ENCODE results near the gene GPR63. TPM values are rescaled to one million over a fixed set of nuclear protein-coding genes. Genes with fewer than 3 reads are reported as not detected.

GPR63 gene
- total and polyA plus RNA-seq, 4 donors, result 0.63 to 3.6 (median 1.1) TPM

DNA sequence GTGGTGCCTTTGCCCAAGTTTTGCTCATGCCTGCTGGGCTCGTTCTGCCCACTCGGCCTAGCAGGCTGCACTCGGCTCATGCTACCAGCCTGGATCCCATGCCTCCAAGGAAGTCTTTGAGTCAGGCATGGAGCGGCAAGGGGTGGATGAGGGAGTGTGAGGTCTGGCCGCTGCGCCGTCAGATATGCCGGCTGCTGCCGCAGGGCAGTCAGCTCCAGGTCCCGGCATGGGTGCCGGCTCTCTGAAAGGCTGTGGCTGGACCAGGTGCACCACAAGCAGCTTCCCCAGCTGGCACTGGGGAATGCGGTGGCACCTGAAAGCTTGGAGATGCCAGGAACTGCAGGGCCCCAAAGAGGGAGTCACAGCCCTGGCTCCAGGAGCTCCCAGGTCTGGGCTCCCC is 75.5 kb downstream of the GPR63 start:
- no peak for ATAC-seq (ENCODE audit: low FRiP score)
- intact Hi-C loops (cut with DNase I), result loop anchor here in 1 of 2 donors (5.0 kb wide), 1 partner anchor 219 kb away; no protein-coding TSS in a partner anchor
- DNase-seq, result no peak
- H3K9me3 ChIP-seq (ENCODE audit: control insufficient read depth, low read length), result no peaks in the 10 kb centered on the region
- H3K4me3 ChIP-seq (ENCODE audit: low read length in 2 of 2), result no peak overlapping the region
- H3K36me3 ChIP-seq (ENCODE audit: control insufficient read depth in 1 of 2, insufficient read depth in 2 of 2, low read length in 1 of 2), result no peaks in the 10 kb centered on the region
- WGBS, 2 donors, result 82 to 87% methylated on average over 12 of the region's 12 CpGs
- H3K27me3 ChIP-seq (ENCODE audit: control insufficient read depth in 1 of 2, insufficient read depth in 2 of 2, low read length in 1 of 2), result no peaks in the 10 kb centered on the region
- H3K4me1 ChIP-seq (ENCODE audit: control insufficient read depth in 1 of 2, insufficient read depth in 2 of 2, low read length in 2 of 2), result peaks cover 0 to 2% of the 10 kb centered on the region in 2 donors
- no peak overlapping the region for H3K27ac ChIP-seq (ENCODE audit: low read depth in 1 of 2, low read length in 2 of 2)

DNA sequence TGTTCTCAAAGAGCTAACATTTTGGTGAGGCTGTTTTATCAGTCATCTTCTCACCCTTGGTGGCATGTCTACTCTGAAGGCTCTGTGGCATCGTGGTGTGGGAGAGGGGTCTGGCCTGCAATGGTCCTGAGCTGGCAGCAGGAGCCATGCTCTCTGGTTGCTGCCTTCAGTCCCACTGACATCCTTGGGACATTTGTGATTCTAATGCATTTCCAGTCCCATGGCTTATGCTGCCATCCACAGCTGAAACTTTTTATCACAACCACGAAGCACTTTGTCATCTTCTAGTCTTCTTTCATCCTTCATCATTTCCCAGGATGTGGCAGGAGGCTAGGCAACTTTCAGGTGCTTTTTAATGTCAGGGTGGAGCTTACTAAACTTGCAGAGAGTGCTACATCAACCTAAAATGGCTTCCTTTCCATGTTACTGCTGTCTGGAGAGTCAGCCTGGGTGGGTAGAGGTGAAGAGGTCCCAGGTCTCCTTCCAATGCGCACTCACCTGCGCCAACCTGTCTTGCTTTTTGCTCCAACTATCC is 77.1 kb downstream of the GPR63 start:
- Histone ChIP-seq H3K4me3 (ENCODE audit: low read length in 2 of 2) (no peak overlapping the region), H3K9me3 (ENCODE audit: control insufficient read depth, low read length) (no peaks in the 10 kb centered on the region), H3K36me3 (ENCODE audit: control insufficient read depth in 1 of 2, insufficient read depth in 2 of 2, low read length in 1 of 2) (no peaks in the 10 kb centered on the region), H3K4me1 (ENCODE audit: control insufficient read depth in 1 of 2, insufficient read depth in 2 of 2, low read length in 2 of 2) (peaks cover 0 to 2% of the 10 kb centered on the region in 2 donors), H3K27ac (ENCODE audit: low read depth in 1 of 2, low read length in 2 of 2) (no peak overlapping the region), H3K27me3 (ENCODE audit: control insufficient read depth in 1 of 2, insufficient read depth in 2 of 2, low read length in 1 of 2) (no peaks in the 10 kb centered on the region)
- ATAC-seq (ENCODE audit: low FRiP score), result no peak
- intact Hi-C loops (cut with DNase I), result loop anchor here in 1 of 2 donors (5.0 kb wide), 1 partner anchor 218 kb away; no protein-coding TSS in a partner anchor
- 77 to 81% methylated on average over 4 of the region's 4 CpGs for WGBS, 2 donors
- no peak for DNase-seq

DNA sequence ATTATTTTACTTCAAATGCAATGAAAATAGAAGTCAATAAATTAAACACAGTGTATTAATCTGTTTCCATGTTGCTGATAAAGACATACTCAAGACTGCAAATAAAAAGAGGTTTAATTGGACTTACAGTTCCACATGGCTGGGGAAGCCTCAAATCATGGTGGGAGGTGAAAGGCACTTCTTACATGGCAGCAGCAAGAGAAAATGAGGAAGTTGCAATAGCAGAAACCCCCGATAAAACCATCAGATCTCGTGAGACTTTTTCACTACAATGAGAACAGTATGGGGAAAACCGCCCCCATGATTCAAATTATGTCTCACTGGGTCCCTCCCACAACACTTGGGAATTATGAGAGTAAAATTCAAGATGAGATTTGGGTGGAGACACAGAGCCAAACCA is 82.2 kb downstream of the GPR63 start:
- H3K4me3 ChIP-seq (ENCODE audit: low read length in 2 of 2), result no peak overlapping the region
- ATAC-seq (ENCODE audit: low FRiP score) (no peak), DNase-seq (no peak)
- H3K27me3 ChIP-seq (ENCODE audit: control insufficient read depth in 1 of 2, insufficient read depth in 2 of 2, low read length in 1 of 2), result no peaks in the 10 kb centered on the region
- intact Hi-C loops (cut with DNase I), result no loop called here
- H3K9me3 ChIP-seq (ENCODE audit: control insufficient read depth, low read length), result no peaks in the 10 kb centered on the region
- WGBS, 2 donors, result 85 to 87% methylated on average over 3 of the region's 3 CpGs
- no peaks in the 10 kb centered on the region for H3K36me3 ChIP-seq (ENCODE audit: control insufficient read depth in 1 of 2, insufficient read depth in 2 of 2, low read length in 1 of 2)
- no peak overlapping the region for H3K27ac ChIP-seq (ENCODE audit: low read depth in 1 of 2, low read length in 2 of 2)
- H3K4me1 ChIP-seq (ENCODE audit: control insufficient read depth in 1 of 2, insufficient read depth in 2 of 2, low read length in 2 of 2), result no peaks in the 10 kb centered on the region

DNA sequence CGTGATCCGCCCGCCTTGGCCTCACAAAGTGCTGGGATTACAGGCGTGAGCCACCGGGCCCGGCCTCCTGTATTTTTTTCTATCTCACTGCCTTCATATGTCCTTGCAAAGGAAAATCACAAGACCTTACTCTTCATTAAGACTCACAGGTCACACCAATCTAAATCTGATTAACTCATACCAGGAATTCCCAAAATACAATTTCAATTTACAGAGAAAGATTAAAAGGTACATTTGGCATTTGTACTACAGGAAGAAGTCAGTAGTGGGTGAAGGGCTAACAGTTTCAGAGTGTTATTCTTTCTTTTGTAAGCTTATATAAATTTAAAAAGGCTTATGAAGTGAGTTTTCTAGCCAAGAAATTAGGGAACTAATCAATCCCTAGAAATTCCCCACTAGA is 87.4 kb downstream of the GPR63 start:
- ATAC-seq (ENCODE audit: low FRiP score) (no peak), DNase-seq (no peak)
- Histone ChIP-seq H3K27me3 (ENCODE audit: control insufficient read depth in 1 of 2, insufficient read depth in 2 of 2, low read length in 1 of 2) (no peaks in the 10 kb centered on the region), H3K4me3 (ENCODE audit: low read length in 2 of 2) (no peak overlapping the region), H3K27ac (ENCODE audit: low read depth in 1 of 2, low read length in 2 of 2) (no peak overlapping the region), H3K9me3 (ENCODE audit: control insufficient read depth, low read length) (no peaks in the 10 kb centered on the region), H3K36me3 (ENCODE audit: control insufficient read depth in 1 of 2, insufficient read depth in 2 of 2, low read length in 1 of 2) (no peaks in the 10 kb centered on the region), H3K4me1 (ENCODE audit: control insufficient read depth in 1 of 2, insufficient read depth in 2 of 2, low read length in 2 of 2) (no peaks in the 10 kb centered on the region)
- intact Hi-C loops (cut with DNase I), result no loop called here
- WGBS, 2 donors, result 95 to 96% methylated on average over 6 of the region's 6 CpGs

Other genes with a start within 250 kb of the GPR63 start
- gene NDUFAF4, start 60.4 kb upstream of the GPR63 start, total RNA-seq, result 10 to 100 TPM; 13.4 to 32.0 TPM
- gene NDUFAF4, start 60.4 kb upstream of the GPR63 start, polyA plus RNA-seq, result 10 to 100 TPM; 15.7 to 26.5 TPM
- under 1 TPM; 0.21 to 0.39 TPM for gene KLHL32, start 87.3 kb upstream of the GPR63 start, total RNA-seq
- gene KLHL32, start 87.3 kb upstream of the GPR63 start, polyA plus RNA-seq, result under 1 TPM in 1 of 2 donors, not detected in 1; 0.05 TPM